ENCODE measurements around the gene FRMD5.

Gene FRMD5

GRCh38 chr15:43883571-43883970, 311.5 kb downstream of the FRMD5 start:
- no peak for TF ChIP-seq REST (IDR thresholded peaks at IDR 0.05; ENCODE audit: insufficient read depth in 1 of 2, low read depth in 2 of 2, low read length in 2 of 2)
- TF ChIP-seq POLR2AphosphoS5 (IDR thresholded peaks at IDR 0.05; ENCODE audit: low read depth, low read length) = no peak
- no peak for TF ChIP-seq TAF1 (IDR thresholded peaks at IDR 0.05; ENCODE audit: borderline replicate concordance, insufficient read depth, low read length)
- no peak for TF ChIP-seq SIN3A (IDR thresholded peaks at IDR 0.05; ENCODE audit: borderline replicate concordance, insufficient read depth, low read length)
- TF ChIP-seq FOXP2 (optimal IDR thresholded peaks at IDR 0.05; ENCODE audit: borderline replicate concordance, extremely low read depth, extremely low read length, insufficient read depth) = no peak

- TF ChIP-seq TAF1 (IDR thresholded peaks at IDR 0.05; ENCODE audit: borderline replicate concordance, insufficient read depth, low read length) (no peak), POLR2AphosphoS5 (IDR thresholded peaks at IDR 0.05; ENCODE audit: low read depth, low read length) (no peak), SIN3A (IDR thresholded peaks at IDR 0.05; ENCODE audit: borderline replicate concordance, insufficient read depth, low read length) (no peak), FOXP2 (optimal IDR thresholded peaks at IDR 0.05; ENCODE audit: borderline replicate concordance, extremely low read depth, extremely low read length, insufficient read depth) (no peak), REST (IDR thresholded peaks at IDR 0.05; ENCODE audit: insufficient read depth in 1 of 2, low read depth in 2 of 2, low read length in 2 of 2) (no peak)
Observed at GRCh38 chr15:43881944-43882343, 313.1 kb downstream of the FRMD5 start.

GRCh38 chr15:43881245-43881644, 313.8 kb downstream of the FRMD5 start:
- TF ChIP-seq FOXP2 (optimal IDR thresholded peaks at IDR 0.05; ENCODE audit: borderline replicate concordance, extremely low read depth, extremely low read length, insufficient read depth) (no peak), POLR2AphosphoS5 (IDR thresholded peaks at IDR 0.05; ENCODE audit: low read depth, low read length) (no peak), TAF1 (IDR thresholded peaks at IDR 0.05; ENCODE audit: borderline replicate concordance, insufficient read depth, low read length) (no peak), SIN3A (IDR thresholded peaks at IDR 0.05; ENCODE audit: borderline replicate concordance, insufficient read depth, low read length) (no peak), REST (IDR thresholded peaks at IDR 0.05; ENCODE audit: insufficient read depth in 1 of 2, low read depth in 2 of 2, low read length in 2 of 2) (no peak)

GRCh38 chr15:43880406-43881194, 314.5 kb downstream of the FRMD5 start:
- TF ChIP-seq TAF1 (IDR thresholded peaks at IDR 0.05; ENCODE audit: borderline replicate concordance, insufficient read depth, low read length) = no peak
- no peak for TF ChIP-seq FOXP2 (optimal IDR thresholded peaks at IDR 0.05; ENCODE audit: borderline replicate concordance, extremely low read depth, extremely low read length, insufficient read depth)
- TF ChIP-seq POLR2AphosphoS5 (IDR thresholded peaks at IDR 0.05; ENCODE audit: low read depth, low read length) = no peak
- no peak for TF ChIP-seq REST (IDR thresholded peaks at IDR 0.05; ENCODE audit: insufficient read depth in 1 of 2, low read depth in 2 of 2, low read length in 2 of 2)
- no peak for TF ChIP-seq SIN3A (IDR thresholded peaks at IDR 0.05; ENCODE audit: borderline replicate concordance, insufficient read depth, low read length)

Measured in PFSK-1 (cell line).